ENCODE measurements around the gene MTERF2. TPM values are rescaled to one million over a fixed set of nuclear protein-coding genes. Genes with fewer than 3 reads are reported as not detected.

MTERF2 gene
- total and polyA plus RNA-seq, 2 donors (not counting 3 experiments of a cell fraction or from before 2014, with no cell fraction given): 3.4 to 9.6 TPM

GRCh38 chr12:107025671-107026070 lies 38.7 kb upstream of the MTERF2 start:
- H3K36me3 ChIP-seq (ENCODE audit: control insufficient read depth in 2 of 2, extremely low read depth in 1 of 2, insufficient read depth in 2 of 2, low read length in 2 of 2): no peaks in the 10 kb centered on the region
- DNase-seq (ENCODE audit: low read depth, low spot score): no peak
- intact Hi-C loops (cut with micrococcal nuclease) (loop anchor here (2.0 kb wide), 1 partner anchor 31 kb away; no protein-coding TSS in a partner anchor), dilution Hi-C loops (cut with MboI; ENCODE audit: extremely low pct_ligation_motif_present, low sequenced_read_pairs) (no loop called here)
- no peaks in the 10 kb centered on the region for H3K9me1 ChIP-seq (replicated peaks; ENCODE audit: control insufficient read depth, extremely low read depth, insufficient read depth, low read length)
- no peak overlapping the region for H2AFZ ChIP-seq (ENCODE audit: low read depth, low read length)
- H3K4me2 ChIP-seq (ENCODE audit: insufficient read depth, low read length): no peak overlapping the region
- BruUV-seq (replicated peaks): no TSS peak
- peaks cover 13% of the 10 kb centered on the region for H3K79me2 ChIP-seq (ENCODE audit: control insufficient read depth, insufficient read depth, low read length)
- H3K9ac ChIP-seq (replicated peaks; ENCODE audit: extremely low read depth, insufficient read depth, low read length): no peak overlapping the region
- ChIA-PET CTCF (no interaction called here), POLR2A (no interaction called here)
- no peak for FAIRE-seq
- peaks cover 17% of the 10 kb centered on the region for H3K4me1 ChIP-seq (ENCODE audit: control insufficient read depth, extremely low read depth, insufficient read depth, low read length)
- no peak overlapping the region for H3K4me3 ChIP-seq (replicated peaks in 1 of 3; ENCODE audit: insufficient read depth in 1 of 3, low read depth in 1 of 3, low read length in 3 of 3)
- H3K27me3 ChIP-seq (ENCODE audit: control insufficient read depth in 2 of 2, insufficient read depth in 2 of 2, low read length in 2 of 2): no peaks in the 10 kb centered on the region
- H3K9me3 ChIP-seq (replicated peaks; ENCODE audit: control insufficient read depth, insufficient read depth, low read length): no peaks in the 10 kb centered on the region
- TF ChIP-seq MAX (IDR thresholded peaks at IDR 0.05; ENCODE audit: insufficient read depth, insufficient read length) (no peak), POLR2AphosphoS5 (IDR thresholded peaks at IDR 0.05; ENCODE audit: insufficient read depth, low read depth, low read length) (no peak), GATA2 (IDR thresholded peaks at IDR 0.05; ENCODE audit: insufficient read depth, insufficient read length, low read depth, low read length) (no peak), JUN (IDR thresholded peaks at IDR 0.05; ENCODE audit: borderline replicate concordance, insufficient read depth, insufficient read length, low read depth) (no peak), POLR2A (IDR thresholded peaks at IDR 0.05; ENCODE audit: low read depth, low read length) (no peak), FOS (IDR thresholded peaks at IDR 0.05; ENCODE audit: borderline replicate concordance, insufficient read depth, low read length) (no peak), MYC (IDR thresholded peaks at IDR 0.05; ENCODE audit: low read depth, low read length) (no peak), CTCF (IDR thresholded peaks at IDR 0.05; ENCODE audit: extremely low read depth in 1 of 2, insufficient read depth in 1 of 2, low read depth in 1 of 2, low read length in 2 of 2) (no peak), EZH2 (IDR thresholded peaks at IDR 0.05; ENCODE audit: borderline replicate concordance, low read depth, low read length, severe bottlenecking) (no peak)
- no peaks in the 10 kb centered on the region for H4K20me1 ChIP-seq (replicated peaks; ENCODE audit: control insufficient read depth, extremely low read depth, insufficient read depth, low read length)
- no peak overlapping the region for H3K27ac ChIP-seq (ENCODE audit: insufficient read depth, low read depth, low read length)
